ENCODE data around the gene GIGYF2. TPM values are rescaled to one million over a fixed set of nuclear protein-coding genes. Genes with fewer than 3 reads are reported as not detected.
"Not testable (repeated sequence)": the region's sequence is repeated elsewhere in the genome, so short reads cannot be mapped to it uniquely, and the experiment has no call there.

The GIGYF2 gene
- total RNA-seq, 1 experiment from 2014 or later = 34.5 TPM

DNA sequence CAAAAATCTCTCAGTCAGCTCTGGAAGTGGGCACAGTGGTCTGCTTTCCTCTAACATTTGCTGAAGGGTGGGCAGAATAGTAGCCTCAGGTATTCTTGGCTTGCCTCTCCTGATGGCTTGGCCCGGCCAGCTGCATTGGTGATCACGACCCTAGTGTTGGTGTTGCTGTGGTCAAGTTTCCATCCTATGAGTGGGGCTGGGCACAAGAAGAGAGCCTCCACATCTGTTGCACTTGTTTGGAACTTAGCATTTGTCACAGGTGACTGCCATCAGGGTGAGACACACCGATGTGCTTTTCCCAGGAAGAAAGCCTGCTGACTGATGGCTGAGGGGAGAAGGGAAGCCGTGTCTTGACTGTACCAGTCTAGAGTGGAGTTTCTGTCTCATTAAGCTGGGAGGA, 139.8 kb downstream of the GIGYF2 start:
- Histone ChIP-seq H3K36me3 (replicated peaks; ENCODE audit: control insufficient read depth, insufficient read depth, low read length) (peaks cover 12% of the 10 kb centered on the region), H3K27me3 (ENCODE audit: control insufficient read depth, insufficient read depth, low read length) (no peaks in the 10 kb centered on the region), H3K4me3 (ENCODE audit: insufficient read depth, low read depth, low read length) (no peak overlapping the region)
- no peak for DNase-seq

DNA sequence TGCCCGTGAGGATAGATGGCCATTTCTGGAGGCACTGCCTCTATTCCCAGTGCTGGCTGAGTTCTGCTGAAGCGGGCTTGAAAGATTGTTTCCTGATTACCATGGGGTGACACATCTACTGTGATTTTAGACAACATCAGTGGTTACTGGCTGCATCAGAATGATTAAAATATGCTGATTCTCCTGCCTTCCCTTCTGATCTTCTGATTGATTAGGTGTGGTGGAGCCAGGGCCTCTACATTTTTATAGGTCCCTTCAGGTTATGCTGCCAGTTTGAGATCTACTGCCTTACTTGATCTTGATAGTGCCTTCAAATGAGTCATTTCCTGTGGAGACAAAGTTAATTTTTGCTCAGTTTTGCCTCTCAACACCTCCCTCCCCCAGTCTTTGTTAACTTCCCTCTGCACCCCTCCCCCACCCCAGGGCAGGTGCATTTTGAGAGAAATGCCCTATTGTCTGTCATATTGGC, 141.3 kb downstream of the GIGYF2 start:
- Histone ChIP-seq H3K27me3 (ENCODE audit: control insufficient read depth, insufficient read depth, low read length) (no peaks in the 10 kb centered on the region), H3K36me3 (replicated peaks; ENCODE audit: control insufficient read depth, insufficient read depth, low read length) (peaks cover 7% of the 10 kb centered on the region), H3K4me3 (ENCODE audit: insufficient read depth, low read depth, low read length) (no peak overlapping the region)
- DNase-seq = no peak

DNA sequence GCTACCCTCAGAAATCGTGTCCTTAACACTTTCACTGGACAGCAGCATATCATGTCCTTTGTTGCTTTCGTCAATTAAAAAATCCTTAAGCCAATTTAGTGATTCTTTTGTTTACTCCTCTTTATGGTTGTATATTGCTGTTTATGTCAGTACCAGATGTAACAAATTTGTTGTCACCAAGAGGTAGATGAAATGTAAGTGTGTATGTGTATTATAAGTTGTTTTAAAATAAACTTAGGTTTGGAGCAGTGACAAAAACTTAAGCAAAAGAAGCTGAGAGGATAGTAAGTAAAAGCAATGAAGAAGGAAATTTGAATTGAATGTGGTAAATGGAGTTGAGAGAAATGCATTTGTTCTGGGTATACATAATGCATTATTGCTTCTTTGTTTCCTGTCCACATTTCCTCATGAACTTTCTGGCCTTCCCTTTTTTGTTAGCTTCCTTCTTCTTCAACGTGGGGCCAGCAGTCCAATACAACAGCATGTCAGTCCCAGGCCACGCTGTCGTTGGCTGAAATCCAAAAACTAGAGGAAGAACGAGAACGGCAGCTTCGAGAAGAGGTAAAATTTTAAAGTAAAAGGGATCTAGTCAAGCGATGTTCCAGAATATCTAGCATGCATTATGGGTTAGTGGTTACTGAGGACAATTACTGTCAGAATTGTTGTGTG, 142.4 kb downstream of the GIGYF2 start:
- no peaks in the 10 kb centered on the region for H3K27me3 ChIP-seq (ENCODE audit: control insufficient read depth, insufficient read depth, low read length)
- H3K4me3 ChIP-seq (ENCODE audit: insufficient read depth, low read depth, low read length) = no peak overlapping the region
- peaks cover 9% of the 10 kb centered on the region for H3K36me3 ChIP-seq (replicated peaks; ENCODE audit: control insufficient read depth, insufficient read depth, low read length)
- no peak for DNase-seq

DNA sequence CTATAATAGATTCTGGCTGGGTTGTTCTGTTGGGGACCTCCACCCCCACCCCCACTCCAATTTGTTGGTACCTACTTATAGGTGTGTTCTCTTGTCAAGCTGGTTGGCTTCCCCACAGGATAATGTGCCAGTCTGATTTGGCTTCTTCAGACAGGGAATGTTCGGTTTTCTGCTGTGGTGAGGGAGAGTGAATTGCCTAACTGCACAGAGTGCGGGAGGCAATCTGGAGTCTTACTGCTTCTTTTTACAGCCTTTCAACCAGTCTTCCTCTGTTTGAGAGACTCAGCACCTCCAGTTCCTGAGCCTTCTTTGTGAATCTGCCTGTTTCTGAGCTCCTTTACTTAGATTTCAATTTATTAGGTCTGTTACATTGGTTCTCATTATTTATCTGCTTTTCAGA, 145.6 kb downstream of the GIGYF2 start:
- no peak overlapping the region for H3K4me3 ChIP-seq (ENCODE audit: insufficient read depth, low read depth, low read length)
- no peak for DNase-seq
- H3K36me3 ChIP-seq (replicated peaks; ENCODE audit: control insufficient read depth, insufficient read depth, low read length) = peaks cover 19% of the 10 kb centered on the region
- H3K27me3 ChIP-seq (ENCODE audit: control insufficient read depth, insufficient read depth, low read length) = no peaks in the 10 kb centered on the region

DNA sequence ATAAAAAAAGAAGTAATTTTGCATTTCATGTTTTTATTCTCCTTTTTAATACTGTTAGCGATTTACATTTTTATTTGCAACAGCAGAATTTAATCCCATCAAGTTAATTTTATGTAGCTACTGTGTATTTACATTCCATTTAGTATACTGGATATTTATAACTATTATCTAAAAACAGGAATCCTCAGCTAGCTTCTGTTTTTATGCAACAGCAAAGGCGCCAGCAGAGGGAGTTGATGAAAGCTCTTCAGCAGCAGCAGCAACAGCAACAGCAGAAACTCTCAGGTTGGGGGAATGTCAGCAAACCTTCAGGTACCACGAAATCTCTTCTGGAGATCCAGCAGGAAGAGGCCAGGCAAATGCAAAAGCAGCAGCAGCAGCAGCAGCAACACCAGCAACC, 146.7 kb downstream of the GIGYF2 start:
- H3K4me3 ChIP-seq (ENCODE audit: insufficient read depth, low read depth, low read length) = no peak overlapping the region
- DNase-seq = no peak
- no peaks in the 10 kb centered on the region for H3K27me3 ChIP-seq (ENCODE audit: control insufficient read depth, insufficient read depth, low read length)
- H3K36me3 ChIP-seq (replicated peaks; ENCODE audit: control insufficient read depth, insufficient read depth, low read length) = peaks cover 23% of the 10 kb centered on the region

DNA sequence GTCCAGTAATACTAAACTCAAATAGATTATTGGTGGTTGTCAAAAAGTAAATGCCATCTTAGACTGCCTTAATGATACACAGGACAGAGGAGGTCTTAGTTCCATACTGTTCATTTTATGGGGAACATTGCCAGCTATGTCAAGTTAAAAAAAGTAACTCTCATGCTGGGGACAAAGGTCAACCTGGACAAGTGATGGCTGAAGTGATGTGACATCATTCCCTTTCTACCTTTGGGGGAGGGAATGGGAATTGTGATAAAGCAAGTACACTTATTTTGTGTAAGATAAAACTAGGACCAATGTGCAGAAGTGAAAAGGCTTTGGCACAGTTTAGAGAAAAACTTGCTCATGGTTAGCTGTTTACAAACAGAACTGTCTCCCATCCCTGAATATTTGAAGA, 148.9 kb downstream of the GIGYF2 start:
- H3K27me3 ChIP-seq (ENCODE audit: control insufficient read depth, insufficient read depth, low read length) = no peaks in the 10 kb centered on the region
- H3K4me3 ChIP-seq (ENCODE audit: insufficient read depth, low read depth, low read length) = no peak overlapping the region
- DNase-seq = no peak
- H3K36me3 ChIP-seq (replicated peaks; ENCODE audit: control insufficient read depth, insufficient read depth, low read length) = peaks cover 32% of the 10 kb centered on the region

DNA sequence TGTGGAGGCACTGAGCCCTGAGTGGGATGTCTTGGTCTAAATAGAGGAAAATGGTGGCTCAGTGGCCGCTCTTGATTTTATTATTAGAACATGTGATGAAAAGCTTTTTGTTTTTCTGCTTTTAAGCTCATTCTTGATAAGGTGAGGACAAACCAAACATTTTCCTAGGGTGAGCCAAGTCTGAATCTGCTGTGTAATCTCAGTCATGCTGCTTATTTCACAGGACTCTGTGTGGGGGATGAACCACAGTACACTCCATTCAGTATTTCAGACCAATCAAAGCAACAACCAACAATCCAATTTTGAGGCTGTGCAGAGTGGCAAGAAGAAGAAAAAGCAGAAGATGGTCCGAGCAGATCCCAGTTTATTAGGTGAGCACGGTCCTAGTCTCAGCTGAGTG, 152.9 kb downstream of the GIGYF2 start:
- DNase-seq = no peak
- Histone ChIP-seq H3K27me3 (ENCODE audit: control insufficient read depth, insufficient read depth, low read length) (no peaks in the 10 kb centered on the region), H3K36me3 (replicated peaks; ENCODE audit: control insufficient read depth, insufficient read depth, low read length) (peaks cover 23% of the 10 kb centered on the region), H3K4me3 (ENCODE audit: insufficient read depth, low read depth, low read length) (no peak overlapping the region)

DNA sequence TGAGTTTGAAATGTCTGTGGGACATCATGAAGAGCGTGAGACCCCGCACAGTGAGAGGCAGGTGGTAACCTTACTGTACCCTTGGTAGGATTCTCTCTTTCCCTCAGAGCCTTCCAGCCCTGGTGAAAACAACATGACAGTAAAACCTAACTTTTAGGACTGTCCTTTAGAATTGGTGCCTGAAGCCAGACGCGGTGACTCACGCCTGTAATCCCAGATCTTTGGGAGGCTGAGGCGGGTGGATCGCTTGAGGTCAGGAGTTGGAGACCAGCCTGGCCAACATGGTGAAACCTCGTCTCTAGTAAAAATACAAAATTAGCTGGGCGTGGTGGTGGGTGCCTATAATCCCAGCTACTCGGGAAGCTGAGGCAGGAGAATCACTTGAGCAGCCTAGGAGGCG, 154.9 kb downstream of the GIGYF2 start:
- DNase-seq; H3K27me3 ChIP-seq (ENCODE audit: control insufficient read depth, insufficient read depth, low read length); H3K4me3 ChIP-seq (ENCODE audit: insufficient read depth, low read depth, low read length): not testable (repeated sequence)
- peaks cover 24% of the 10 kb centered on the region for H3K36me3 ChIP-seq (replicated peaks; ENCODE audit: control insufficient read depth, insufficient read depth, low read length)

DNA sequence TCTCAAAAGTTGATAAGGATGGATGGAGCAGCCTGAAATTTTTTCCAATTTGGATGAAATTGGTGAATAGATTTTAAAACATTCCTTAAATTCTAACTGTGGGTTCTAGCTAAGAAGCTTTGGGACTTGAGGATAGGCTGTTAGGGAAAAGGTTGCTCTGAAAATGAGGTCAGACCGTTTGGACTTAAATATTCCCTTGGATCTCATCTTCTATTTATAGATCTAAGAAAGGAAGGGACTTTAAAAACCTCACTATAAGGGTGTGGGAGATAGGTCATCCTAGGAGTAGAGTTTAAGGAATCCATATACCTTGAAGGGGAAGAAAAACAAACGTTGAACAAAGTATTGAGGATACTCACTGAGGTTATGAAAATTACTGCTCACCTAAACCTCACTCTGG, 155.5 kb downstream of the GIGYF2 start:
- Histone ChIP-seq H3K27me3 (ENCODE audit: control insufficient read depth, insufficient read depth, low read length) (no peaks in the 10 kb centered on the region), H3K36me3 (replicated peaks; ENCODE audit: control insufficient read depth, insufficient read depth, low read length) (peaks cover 24% of the 10 kb centered on the region), H3K4me3 (ENCODE audit: insufficient read depth, low read depth, low read length) (no peak overlapping the region)
- DNase-seq = no peak

DNA sequence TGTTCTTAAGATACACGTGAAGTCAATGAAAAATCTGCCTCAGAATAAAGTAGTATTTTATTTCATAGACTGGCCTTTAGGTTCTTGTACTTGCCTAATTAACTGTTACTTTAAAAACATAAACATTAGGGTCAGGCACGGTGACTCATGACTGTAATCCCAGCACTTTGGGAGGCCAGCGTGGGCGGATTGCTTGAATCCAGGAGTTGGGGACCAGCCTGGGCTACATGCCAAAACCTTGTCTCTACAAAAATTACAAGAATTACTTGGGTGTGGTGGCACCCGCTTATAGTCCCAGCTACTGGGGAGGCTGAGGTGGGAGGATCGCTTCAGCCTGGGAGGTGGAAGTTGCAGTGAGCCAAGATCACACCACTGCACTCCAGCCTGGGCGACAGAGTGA, 157.0 kb downstream of the GIGYF2 start:
- no peak for DNase-seq
- Histone ChIP-seq H3K36me3 (replicated peaks; ENCODE audit: control insufficient read depth, insufficient read depth, low read length) (peaks cover 19% of the 10 kb centered on the region), H3K27me3 (ENCODE audit: control insufficient read depth, insufficient read depth, low read length) (no peaks in the 10 kb centered on the region), H3K4me3 (ENCODE audit: insufficient read depth, low read depth, low read length) (no peak overlapping the region)

DNA sequence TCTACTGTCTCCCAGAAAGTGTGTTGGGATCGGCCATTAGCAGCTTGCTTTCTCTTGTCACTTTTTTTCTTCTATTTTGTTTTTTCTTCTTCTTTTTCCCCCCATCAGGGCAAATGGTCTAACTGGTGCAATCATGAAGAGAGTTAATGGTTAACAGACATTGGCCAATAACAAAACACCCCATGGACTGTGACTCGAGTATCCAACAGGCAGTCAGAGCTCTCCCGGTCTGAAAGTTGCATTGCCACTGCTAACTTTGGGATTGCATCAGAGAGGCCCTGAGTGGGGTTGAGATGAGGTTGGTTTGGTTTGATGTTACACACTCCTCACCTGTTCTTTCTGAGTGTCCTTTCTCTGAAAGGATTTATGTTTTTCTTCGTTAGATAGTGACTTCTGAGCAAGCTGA, 160.0 kb downstream of the GIGYF2 start:
- Histone ChIP-seq H3K36me3 (replicated peaks; ENCODE audit: control insufficient read depth, insufficient read depth, low read length) (peaks cover 12% of the 10 kb centered on the region), H3K4me3 (ENCODE audit: insufficient read depth, low read depth, low read length) (no peak overlapping the region), H3K27me3 (ENCODE audit: control insufficient read depth, insufficient read depth, low read length) (no peaks in the 10 kb centered on the region)
- DNase-seq = no peak

DNA sequence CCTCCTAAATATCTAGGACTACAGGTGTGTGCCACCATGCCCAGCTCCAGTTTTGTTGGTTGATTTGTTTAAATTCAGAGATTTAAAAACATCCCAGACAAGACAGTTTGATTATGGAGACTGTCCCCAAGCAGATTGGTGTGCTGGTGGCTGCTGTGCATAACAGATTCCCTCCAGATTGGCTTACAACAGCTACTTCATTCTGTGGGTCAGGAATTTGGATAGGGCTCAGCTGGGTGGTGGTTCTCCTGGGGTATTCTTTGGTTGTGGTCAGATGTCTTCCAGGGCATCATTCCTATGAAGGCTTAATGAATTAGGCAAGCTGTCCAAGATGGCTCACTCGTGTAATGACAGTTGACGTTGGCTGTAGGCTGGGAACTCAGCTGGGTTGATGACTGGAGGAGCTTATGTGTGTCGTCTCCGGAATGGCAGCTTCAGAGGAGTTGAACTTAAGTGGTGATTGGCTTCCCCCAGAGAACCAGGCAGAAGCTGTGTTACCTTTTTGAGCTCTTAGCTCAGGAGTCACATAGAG, 162.3 kb downstream of the GIGYF2 start:
- H3K27me3 ChIP-seq (ENCODE audit: control insufficient read depth, insufficient read depth, low read length) = no peaks in the 10 kb centered on the region
- DNase-seq = no peak
- H3K4me3 ChIP-seq (ENCODE audit: insufficient read depth, low read depth, low read length) = no peak overlapping the region
- peaks cover 12% of the 10 kb centered on the region for H3K36me3 ChIP-seq (replicated peaks; ENCODE audit: control insufficient read depth, insufficient read depth, low read length)

DNA sequence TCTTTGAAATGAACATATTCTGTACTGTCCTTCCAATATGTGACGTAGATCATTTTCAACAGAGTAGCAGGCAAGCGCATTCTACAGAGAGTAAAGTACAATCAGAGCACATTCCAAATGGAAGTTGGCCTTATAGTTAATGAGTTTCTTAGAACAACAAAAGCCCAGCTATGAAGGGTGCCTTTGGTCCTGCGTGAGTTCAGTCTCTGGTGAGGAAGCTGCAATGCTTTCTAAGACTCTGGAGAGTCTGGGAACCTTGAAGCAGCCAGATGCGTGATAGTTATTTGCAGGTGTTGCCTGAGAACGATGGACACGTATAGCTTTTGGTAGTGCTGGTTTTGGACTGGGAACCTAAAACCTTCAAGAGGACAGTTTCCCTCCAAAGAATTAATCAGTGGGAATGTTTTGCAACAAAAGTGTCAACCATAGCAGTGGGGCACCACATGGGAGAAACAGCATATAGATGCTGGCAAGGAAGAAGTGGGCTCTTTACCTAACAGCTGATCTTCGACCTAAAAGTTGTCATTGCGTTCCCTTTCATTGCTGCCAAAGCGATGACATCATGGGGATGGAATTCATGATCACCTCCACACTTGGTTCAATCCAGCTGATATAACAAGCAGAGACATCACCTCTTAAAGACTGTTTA, 163.6 kb downstream of the GIGYF2 start:
- no peak overlapping the region for H3K4me3 ChIP-seq (ENCODE audit: insufficient read depth, low read depth, low read length)
- H3K27me3 ChIP-seq (ENCODE audit: control insufficient read depth, insufficient read depth, low read length) = no peaks in the 10 kb centered on the region
- peaks cover 12% of the 10 kb centered on the region for H3K36me3 ChIP-seq (replicated peaks; ENCODE audit: control insufficient read depth, insufficient read depth, low read length)
- no peak for DNase-seq

DNA sequence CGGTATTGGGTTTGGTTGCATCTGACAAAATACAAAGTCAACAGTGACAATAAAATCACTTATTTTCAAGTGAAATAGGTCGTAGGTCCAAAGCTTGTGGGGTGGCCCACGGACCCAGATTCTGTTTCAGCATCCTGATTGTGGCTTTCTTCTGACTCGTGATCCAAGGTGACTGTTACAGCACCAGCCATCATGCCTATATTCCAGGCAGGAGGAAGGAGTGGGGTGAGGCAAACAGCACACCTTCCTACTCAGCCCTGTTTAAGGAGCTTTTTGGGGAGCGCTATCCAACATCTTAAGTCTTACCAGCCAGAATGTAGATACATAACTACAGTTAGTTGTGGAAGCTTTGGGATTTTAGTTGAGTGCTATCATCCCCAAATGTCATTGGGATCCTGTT, 164.2 kb downstream of the GIGYF2 start:
- no peak overlapping the region for H3K4me3 ChIP-seq (ENCODE audit: insufficient read depth, low read depth, low read length)
- DNase-seq = no peak
- H3K27me3 ChIP-seq (ENCODE audit: control insufficient read depth, insufficient read depth, low read length) = no peaks in the 10 kb centered on the region
- peaks cover 12% of the 10 kb centered on the region for H3K36me3 ChIP-seq (replicated peaks; ENCODE audit: control insufficient read depth, insufficient read depth, low read length)

DNA sequence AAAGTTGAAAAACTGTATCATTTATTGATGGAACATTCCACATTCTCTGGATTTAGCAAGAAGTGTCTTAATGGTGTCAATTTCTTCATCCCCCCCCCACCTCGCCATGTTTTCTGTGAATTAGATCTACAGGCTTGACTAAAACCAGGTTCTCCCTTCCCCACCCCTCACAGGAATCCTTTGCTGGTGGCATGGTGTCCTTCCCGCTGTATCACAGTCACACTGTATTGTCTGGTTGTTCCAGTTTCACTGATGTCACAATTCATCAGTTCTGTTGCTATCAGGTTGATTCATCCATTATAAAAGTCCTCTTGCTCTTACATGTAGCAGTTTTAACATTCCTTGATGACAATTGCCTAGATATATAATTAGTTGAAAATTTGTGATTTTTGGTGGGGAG, 166.9 kb downstream of the GIGYF2 start:
- DNase-seq = no peak
- Histone ChIP-seq H3K27me3 (ENCODE audit: control insufficient read depth, insufficient read depth, low read length) (no peaks in the 10 kb centered on the region), H3K36me3 (replicated peaks; ENCODE audit: control insufficient read depth, insufficient read depth, low read length) (no peaks in the 10 kb centered on the region), H3K4me3 (ENCODE audit: insufficient read depth, low read depth, low read length) (no peak overlapping the region)

All from H7 (cell line).